Parathyroid adenoma (tissue), 2 donors: ENCODE results near the gene PPP5C.
A peak's percentile ranks its signal among the peaks of the same experiment; 100 is the strongest.

Experiments used
- H2AFZ ChIP-seq: fragments of 300-600 bp; sonication (generic); one replicate; pipeline ENCODE4 v1.7.0; 2017; ENCODE audit warnings: antibody characterized with exemption, mild to moderate bottlenecking
- H3K27ac ChIP-seq: fragments of 300-600 bp; sonication (generic); one replicate; pipeline ENCODE4 v1.7.0; 2017
- H3K27me3 ChIP-seq: fragments of 300-600 bp; sonication (generic); one replicate; pipeline ENCODE4 v1.7.0; 2017; ENCODE audit warnings: low read length; ENCODE audit not compliant: control insufficient read depth, insufficient read depth
- H3K36me3 ChIP-seq: fragments of 300-600 bp; sonication (generic); one replicate; pipeline ENCODE4 v1.7.0; 2017; ENCODE audit warnings: low read length; ENCODE audit not compliant: control insufficient read depth, insufficient read depth
- H3K4me1 ChIP-seq: fragments of 300-600 bp; sonication (generic); one replicate; pipeline ENCODE4 v1.7.0; 2017; ENCODE audit warnings: control low read depth
- H3K4me2 ChIP-seq: fragments of 300-600 bp; sonication (generic); one replicate; pipeline ENCODE4 v1.7.0; 2017; ENCODE audit warnings: low read length
- H3K4me3 ChIP-seq: fragments of 300-600 bp; sonication (generic); one replicate; pipeline ENCODE4 v1.7.0; 2017; ENCODE audit warnings: low read depth, low read length
- H3K79me2 ChIP-seq: fragments of 300-600 bp; sonication (generic); one replicate; pipeline ENCODE4 v1.7.0; 2017; ENCODE audit warnings: control low read depth
- H3K9ac ChIP-seq: fragments of 300-600 bp; sonication (generic); one replicate; pipeline ENCODE4 v1.7.0; 2017; ENCODE audit warnings: mild to moderate bottlenecking
- H3K9me3 ChIP-seq: fragments of 300-600 bp; sonication (generic); one replicate; pipeline ENCODE4 v1.7.0; 2017; ENCODE audit warnings: low read length; ENCODE audit not compliant: control insufficient read depth
- CTCF ChIP-seq: fragments of 300-600 bp; sonication (generic); IDR thresholded peaks from one replicate; pipeline ENCODE4 v1.7.0; 2017; ENCODE audit warnings: antibody characterized with exemption, mild to moderate bottlenecking
- donor health status: primary hyperparathyroidism.

PPP5C gene

GRCh38 chr19:46341937-46342336 is 5.0 kb upstream of the PPP5C start:
- no peak overlapping the region for H3K4me2 ChIP-seq

GRCh38 chr19:46344363-46344762 is 2.5 kb upstream of the PPP5C start:
- Histone ChIP-seq H3K27ac (no peak overlapping the region), H3K9ac (no peak overlapping the region), H3K4me3 (no peak overlapping the region), H3K27me3 (no peaks in the 10 kb centered on the region), H3K4me2 (no peak overlapping the region), H3K4me1 (peaks cover 4% of the 10 kb centered on the region), H3K36me3 (no peaks in the 10 kb centered on the region), H3K9me3 (no peaks in the 10 kb centered on the region), H3K79me2 (peaks cover 24% of the 10 kb centered on the region), H2AFZ (no peak overlapping the region)
- TF ChIP-seq CTCF = no peak

More at GRCh38 chr19:46341937-46342336, 5.0 kb upstream of the PPP5C start:
- H3K27me3 ChIP-seq = no peaks in the 10 kb centered on the region
- H3K9ac ChIP-seq = no peak overlapping the region
- H3K27ac ChIP-seq = no peak overlapping the region
- H2AFZ ChIP-seq = no peak overlapping the region
- H3K4me3 ChIP-seq = no peak overlapping the region
- H3K9me3 ChIP-seq = no peaks in the 10 kb centered on the region
- H3K36me3 ChIP-seq = no peaks in the 10 kb centered on the region
- peaks cover 1% of the 10 kb centered on the region for H3K79me2 ChIP-seq
- H3K4me1 ChIP-seq = peaks cover 4% of the 10 kb centered on the region
- no peak for TF ChIP-seq CTCF

- Histone ChIP-seq H3K4me3 (no peak overlapping the region), H3K9ac (no peak overlapping the region), H3K27me3 (no peaks in the 10 kb centered on the region), H3K79me2 (peaks cover 28% of the 10 kb centered on the region), H3K27ac (no peak overlapping the region), H3K4me1 (peaks cover 4% of the 10 kb centered on the region), H3K9me3 (no peaks in the 10 kb centered on the region), H3K36me3 (no peaks in the 10 kb centered on the region), H3K4me2 (no peak overlapping the region), H2AFZ (no peak overlapping the region)
- no peak for TF ChIP-seq CTCF
Observed at GRCh38 chr19:46345157-46345556, 1.7 kb upstream of the PPP5C start.

GRCh38 chr19:46347572-46347883 is 641 bp downstream of the PPP5C start:
- peaks cover 38% of the 10 kb centered on the region for H3K79me2 ChIP-seq
- no peak for TF ChIP-seq CTCF
- peak overlapping the region; percentile 98 for H3K4me3 ChIP-seq
- H3K9ac ChIP-seq = peak overlapping the region; percentile 98
- H3K4me2 ChIP-seq = peak overlapping the region; percentile 99
- peaks cover 10% of the 10 kb centered on the region for H3K4me1 ChIP-seq
- no peaks in the 10 kb centered on the region for H3K27me3 ChIP-seq
- H3K36me3 ChIP-seq = no peaks in the 10 kb centered on the region
- H2AFZ ChIP-seq = peak overlapping the region; percentile 96
- no peaks in the 10 kb centered on the region for H3K9me3 ChIP-seq
- peak overlapping the region; percentile 76 for H3K27ac ChIP-seq

- Histone ChIP-seq H3K4me2 (peak overlapping the region; percentile 99), H2AFZ (no peak overlapping the region), H3K79me2 (peaks cover 38% of the 10 kb centered on the region), H3K4me3 (peak overlapping the region; percentile 98), H3K27ac (no peak overlapping the region), H3K27me3 (no peaks in the 10 kb centered on the region), H3K36me3 (no peaks in the 10 kb centered on the region), H3K4me1 (peaks cover 10% of the 10 kb centered on the region), H3K9ac (no peak overlapping the region), H3K9me3 (no peaks in the 10 kb centered on the region)
- TF ChIP-seq CTCF = no peak
Observed at GRCh38 chr19:46347985-46348384, 1.1 kb downstream of the PPP5C start.
